Neural progenitor cell (in vitro differentiated cells): ENCODE data around the gene CLRN3. TPM values are rescaled to one million over a fixed set of nuclear protein-coding genes. Genes with fewer than 3 reads are reported as not detected.
A peak's percentile ranks its signal among the peaks of the same experiment; 100 is the strongest.

Experiments
- DNase-seq: peaks from one replicate; pipeline ENCODE4 v3.0.0-alpha.2; 2016; ENCODE audit warnings: low spot score
- H2AFZ ChIP-seq: fragments of 200-600 bp; sonication (generic); replicated peaks from 2 replicates; pipeline ENCODE4 v1.6.1; 2016; ENCODE audit warnings: antibody characterized with exemption
- H3F3A ChIP-seq: fragments of 200-600 bp; sonication (generic); 2 replicates; pipeline ENCODE4 v1.6.1; 2016; ENCODE audit warnings: antibody characterized with exemption, low read depth
- H3K27ac ChIP-seq: fragments of 200-600 bp; sonication (generic); 2 replicates; pipeline ENCODE4 v1.5.1; 2016; ENCODE audit warnings: mild to moderate bottlenecking
- H3K27me3 ChIP-seq: fragments of 200-600 bp; sonication (generic); 2 replicates; pipeline ENCODE4 v1.6.1; 2016; ENCODE audit warnings: mild to moderate bottlenecking, moderate library complexity
- H3K36me3 ChIP-seq: fragments of 200-600 bp; sonication (generic); 2 replicates; pipeline ENCODE4 v1.5.1; 2016
- H3K4me1 ChIP-seq: fragments of 200-600 bp; sonication (generic); 2 replicates; pipeline ENCODE4 v1.6.1; 2016; ENCODE audit warnings: mixed run types
- H3K4me2 ChIP-seq: fragments of 200-600 bp; sonication (generic); 2 replicates; pipeline ENCODE4 v1.6.1; 2016
- H3K4me3 ChIP-seq: fragments of 200-600 bp; sonication (generic); 2 replicates; pipeline ENCODE4 v1.5.1; 2016
- H3K79me2 ChIP-seq: fragments of 200-600 bp; sonication (generic); 2 replicates; pipeline ENCODE4 v1.6.1; 2016; ENCODE audit warnings: low read depth
- H3K9ac ChIP-seq: fragments of 200-600 bp; sonication (generic); 2 replicates; pipeline ENCODE4 v1.6.1; 2016
- H3K9me3 ChIP-seq: fragments of 200-600 bp; sonication (generic); 2 replicates; pipeline ENCODE4 v1.5.1; 2016; ENCODE audit warnings: low read depth
- H4K20me1 ChIP-seq: fragments of 200-600 bp; sonication (generic); 2 replicates; pipeline ENCODE4 v1.6.1; 2016; ENCODE audit warnings: low read depth
- H3K27ac Mint-ChIP-seq: 3 replicates; pipeline ENCODE4 v1.8.0; 2021; ENCODE audit warnings: mixed read lengths
- H3K27me3 Mint-ChIP-seq: 2 replicates; pipeline ENCODE4 v1.8.0; 2022; ENCODE audit warnings: low read depth, mild to moderate bottlenecking, inconsistent platforms, moderate library complexity, mixed read lengths; ENCODE audit not compliant: insufficient read depth
- H3K36me3 Mint-ChIP-seq: 3 replicates; pipeline ENCODE4 v1.8.0; 2021; ENCODE audit warnings: mixed read lengths
- H3K4me1 Mint-ChIP-seq: 3 replicates; pipeline ENCODE4 v1.8.0; 2021; ENCODE audit warnings: mixed read lengths
- H3K4me3 Mint-ChIP-seq: 3 replicates; pipeline ENCODE4 v1.8.0; 2021; ENCODE audit warnings: mild to moderate bottlenecking, moderate library complexity, mixed read lengths
- H3K9me3 Mint-ChIP-seq: 3 replicates; pipeline ENCODE4 v1.8.0; 2020; ENCODE audit warnings: mixed read lengths
- EZH2 ChIP-seq: fragments of 200-600 bp; sonication (generic); IDR thresholded peaks from 2 replicates; pipeline ENCODE4 v1.6.1; 2017; ENCODE audit warnings: antibody characterized with exemption, mild to moderate bottlenecking, moderate library complexity
- EZH2phosphoT487 ChIP-seq: fragments of 200-600 bp; sonication (generic); IDR thresholded peaks from 2 replicates; pipeline ENCODE4 v1.6.1; 2017; ENCODE audit warnings: antibody characterized with exemption
- total RNA-seq: library from RNA; depleted of rRNA; stranded (reverse); fragments of >200 nt; gene quantifications from 2 replicates; pipeline ENCODE4 v1.2.3, GENCODE V29; 2015; ENCODE audit warnings: low replicate concordance
- TF ChIP-seq, protein P1 (sequence below): fragments of 200-600 bp; sonication (generic); IDR thresholded peaks from 2 replicates; pipeline ENCODE4 v1.5.1; 2017; ENCODE audit warnings: antibody characterized with exemption, mild to moderate bottlenecking

CLRN3 gene
- total RNA-seq, 1 donor from 2014 or later = not detected

DNA sequence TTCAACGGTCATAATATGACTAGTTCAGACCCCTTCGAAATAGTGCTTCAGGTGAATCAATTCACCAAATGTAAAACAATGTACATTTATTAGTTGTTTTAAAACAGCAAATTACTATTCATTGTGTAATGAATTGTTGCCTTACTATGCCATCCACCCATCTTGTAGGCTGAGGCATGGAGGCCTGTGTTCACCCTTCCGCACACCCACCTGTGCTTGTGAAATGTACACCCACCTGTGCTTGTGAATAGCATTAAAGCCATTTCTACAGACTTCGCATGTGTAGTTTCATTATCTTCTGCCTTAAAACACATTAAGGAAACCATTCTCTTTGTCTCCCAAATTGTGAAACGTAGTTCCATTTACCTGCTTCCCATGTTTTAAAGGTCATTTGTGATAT, 16.8 kb downstream of the CLRN3 start:
- TF ChIP-seq, protein P1, sequence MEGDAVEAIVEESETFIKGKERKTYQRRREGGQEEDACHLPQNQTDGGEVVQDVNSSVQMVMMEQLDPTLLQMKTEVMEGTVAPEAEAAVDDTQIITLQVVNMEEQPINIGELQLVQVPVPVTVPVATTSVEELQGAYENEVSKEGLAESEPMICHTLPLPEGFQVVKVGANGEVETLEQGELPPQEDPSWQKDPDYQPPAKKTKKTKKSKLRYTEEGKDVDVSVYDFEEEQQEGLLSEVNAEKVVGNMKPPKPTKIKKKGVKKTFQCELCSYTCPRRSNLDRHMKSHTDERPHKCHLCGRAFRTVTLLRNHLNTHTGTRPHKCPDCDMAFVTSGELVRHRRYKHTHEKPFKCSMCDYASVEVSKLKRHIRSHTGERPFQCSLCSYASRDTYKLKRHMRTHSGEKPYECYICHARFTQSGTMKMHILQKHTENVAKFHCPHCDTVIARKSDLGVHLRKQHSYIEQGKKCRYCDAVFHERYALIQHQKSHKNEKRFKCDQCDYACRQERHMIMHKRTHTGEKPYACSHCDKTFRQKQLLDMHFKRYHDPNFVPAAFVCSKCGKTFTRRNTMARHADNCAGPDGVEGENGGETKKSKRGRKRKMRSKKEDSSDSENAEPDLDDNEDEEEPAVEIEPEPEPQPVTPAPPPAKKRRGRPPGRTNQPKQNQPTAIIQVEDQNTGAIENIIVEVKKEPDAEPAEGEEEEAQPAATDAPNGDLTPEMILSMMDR = no peak
- TF ChIP-seq EZH2phosphoT487 = no peak
- no peak for TF ChIP-seq EZH2

DNA sequence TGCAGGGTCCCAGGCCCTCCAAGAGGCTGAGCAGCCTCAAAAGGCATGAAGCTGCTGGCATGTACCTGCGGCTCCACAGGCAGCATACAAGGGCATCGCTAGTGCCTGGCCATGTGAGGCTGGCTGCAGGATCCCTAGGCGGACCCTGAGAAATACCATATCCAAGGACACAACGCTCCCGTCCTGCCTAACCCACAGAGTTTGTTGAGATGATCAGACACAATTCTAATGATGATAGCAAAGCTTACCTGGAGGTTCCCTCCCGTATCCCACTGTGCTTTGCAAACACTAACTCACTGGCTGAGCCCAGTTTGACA, 17.3 kb downstream of the CLRN3 start:
- H3K4me3 Mint-ChIP-seq = no peak overlapping the region
- Histone ChIP-seq H3K9me3 (no peaks in the 10 kb centered on the region), H3F3A (no peaks in the 10 kb centered on the region), H3K36me3 (no peaks in the 10 kb centered on the region), H4K20me1 (no peaks in the 10 kb centered on the region), H3K27me3 (no peaks in the 10 kb centered on the region), H2AFZ (no peak overlapping the region), H3K79me2 (no peaks in the 10 kb centered on the region), H3K27ac (no peak overlapping the region), H3K4me2 (no peak overlapping the region), H3K4me3 (no peak overlapping the region), H3K9ac (no peak overlapping the region), H3K4me1 (no peaks in the 10 kb centered on the region)
- H3K27me3 Mint-ChIP-seq = peaks cover 5% of the 10 kb centered on the region
- no peak overlapping the region for H3K27ac Mint-ChIP-seq
- TF ChIP-seq EZH2 = no peak
- TF ChIP-seq, protein P1 = no peak
- no peak for TF ChIP-seq EZH2phosphoT487
- DNase-seq = no peak
- peaks cover 32% of the 10 kb centered on the region for H3K4me1 Mint-ChIP-seq
- no peaks in the 10 kb centered on the region for H3K36me3 Mint-ChIP-seq
- H3K9me3 Mint-ChIP-seq = peaks cover 4% of the 10 kb centered on the region

More for the DNA sequence above, 16.8 kb downstream of the CLRN3 start:
- no peaks in the 10 kb centered on the region for H3K79me2 ChIP-seq
- Mint-ChIP-seq H3K9me3 (peaks cover 2% of the 10 kb centered on the region), H3K27ac (no peak overlapping the region), H3K4me1 (peaks cover 32% of the 10 kb centered on the region), H3K27me3 (peaks cover 5% of the 10 kb centered on the region), H3K4me3 (no peak overlapping the region), H3K36me3 (no peaks in the 10 kb centered on the region)
- no peaks in the 10 kb centered on the region for H3K9me3 ChIP-seq
- no peaks in the 10 kb centered on the region for H4K20me1 ChIP-seq
- H3K36me3 ChIP-seq = no peaks in the 10 kb centered on the region
- no peak overlapping the region for H3K4me2 ChIP-seq
- no peaks in the 10 kb centered on the region for H3F3A ChIP-seq
- H3K4me1 ChIP-seq = no peaks in the 10 kb centered on the region
- H3K4me3 ChIP-seq = no peak overlapping the region
- no peak for DNase-seq
- no peaks in the 10 kb centered on the region for H3K27me3 ChIP-seq
- no peak overlapping the region for H2AFZ ChIP-seq
- H3K9ac ChIP-seq = no peak overlapping the region
- no peak overlapping the region for H3K27ac ChIP-seq

DNA sequence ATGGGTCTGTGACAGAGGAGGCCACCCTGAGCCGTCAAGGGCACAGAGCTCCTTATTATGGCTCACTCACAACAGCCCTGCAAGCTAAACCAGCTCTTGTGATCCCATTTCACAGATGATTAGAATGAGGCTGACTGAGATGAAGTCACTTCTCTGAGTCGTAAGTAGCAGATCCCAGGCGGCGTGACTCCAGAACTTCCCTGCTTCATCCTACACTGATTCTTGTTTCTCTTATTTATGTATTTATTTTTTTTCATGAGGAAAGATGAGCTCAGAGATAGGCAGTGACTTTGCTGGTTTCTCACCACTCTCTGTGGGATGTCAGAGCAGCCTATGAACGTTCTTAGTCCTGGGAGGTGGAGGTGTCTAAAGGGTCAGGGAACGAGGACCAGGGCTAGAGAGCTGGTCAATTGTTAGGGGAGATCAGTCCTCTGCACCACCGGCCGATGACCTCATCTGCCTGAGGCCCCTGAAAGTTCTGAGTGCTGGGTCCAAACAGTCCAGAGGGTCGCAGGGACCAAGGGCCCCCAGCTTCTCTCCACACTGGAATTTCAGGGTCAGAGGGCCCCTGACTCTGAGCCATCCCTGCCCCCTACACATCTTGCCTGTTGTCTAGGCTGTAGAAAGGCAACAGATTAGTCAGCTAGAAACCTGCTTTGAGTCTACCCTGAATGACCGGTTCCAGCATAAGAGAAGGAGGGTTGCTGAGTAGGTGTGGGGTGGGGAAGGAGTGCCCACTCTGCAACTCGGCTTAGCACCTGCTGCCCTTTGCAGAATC, 17.9 kb downstream of the CLRN3 start:
- Histone ChIP-seq H3K4me3 (no peak overlapping the region), H3K27ac (no peak overlapping the region), H3K9me3 (no peaks in the 10 kb centered on the region), H2AFZ (no peak overlapping the region), H3K27me3 (no peaks in the 10 kb centered on the region), H3K79me2 (no peaks in the 10 kb centered on the region), H3K36me3 (no peaks in the 10 kb centered on the region), H3F3A (no peaks in the 10 kb centered on the region), H3K4me1 (no peaks in the 10 kb centered on the region), H4K20me1 (no peaks in the 10 kb centered on the region), H3K9ac (no peak overlapping the region), H3K4me2 (no peak overlapping the region)
- Mint-ChIP-seq H3K9me3 (peaks cover 10% of the 10 kb centered on the region), H3K4me1 (peaks cover 32% of the 10 kb centered on the region), H3K36me3 (no peaks in the 10 kb centered on the region), H3K27me3 (peaks cover 5% of the 10 kb centered on the region), H3K27ac (peak overlapping the region; percentile 50), H3K4me3 (no peak overlapping the region)
- TF ChIP-seq EZH2phosphoT487 = no peak
- TF ChIP-seq, protein P1 = no peak
- no peak for TF ChIP-seq EZH2
- DNase-seq = no peak
